GM21367 (cell line): ENCODE results near the gene COLEC12.

Source experiments
- ATAC-seq: cut with Tn5 transposase; IDR thresholded peaks from one replicate; pipeline ENCODE4 v1.9.1; 2021; ENCODE audit not compliant: unreplicated experiment

Gene COLEC12

DNA sequence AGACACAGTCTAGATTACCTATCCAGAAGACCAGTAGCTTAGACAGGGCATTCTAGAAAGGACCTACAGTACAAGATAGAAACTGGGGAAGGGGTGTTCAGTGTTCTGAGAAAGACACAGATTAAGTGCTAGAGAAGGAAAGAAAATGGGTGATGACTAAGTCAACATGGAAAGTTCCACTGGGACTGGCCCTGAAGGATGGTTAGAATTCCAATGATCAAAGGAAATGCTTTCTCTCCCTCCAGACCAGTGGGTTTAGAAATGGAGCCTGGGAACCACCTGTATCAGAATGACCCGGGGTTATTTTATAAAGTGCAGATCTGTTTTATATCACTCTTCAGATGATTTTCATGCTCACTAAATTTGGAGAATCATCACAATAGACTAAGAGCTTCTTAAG is 5.8 kb upstream of the COLEC12 start:
- ATAC-seq: no peak

DNA sequence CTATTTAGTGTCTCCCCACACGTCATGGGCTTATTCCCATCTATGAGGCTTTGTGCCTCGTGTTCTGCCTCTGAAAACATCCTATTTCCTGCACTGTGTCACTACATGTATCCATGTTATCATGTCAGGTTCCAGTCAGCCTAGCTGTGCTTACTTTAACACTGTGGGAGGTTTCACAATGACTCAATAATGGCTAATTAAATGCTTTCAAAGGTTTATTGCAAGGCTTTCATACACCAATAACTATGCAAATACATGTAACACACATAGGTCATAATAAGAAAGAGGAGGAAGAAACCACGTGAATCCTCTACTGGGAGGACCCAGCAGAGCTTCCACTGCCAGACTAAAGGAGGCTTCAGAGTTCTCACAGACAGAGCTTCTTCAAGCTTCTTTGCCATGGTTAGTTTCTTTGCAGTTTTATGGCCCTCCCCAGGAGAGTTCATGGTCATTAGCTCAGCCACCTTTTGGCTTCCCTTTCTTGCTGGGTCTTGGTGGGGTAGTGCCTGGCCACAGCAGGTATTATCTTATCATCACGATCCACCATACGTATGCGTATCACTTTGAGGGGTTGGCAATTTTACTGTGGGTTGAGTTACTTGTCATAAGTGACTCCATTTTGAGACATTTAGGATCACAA is 5.1 kb upstream of the COLEC12 start:
- ATAC-seq: peak; percentile 90

DNA sequence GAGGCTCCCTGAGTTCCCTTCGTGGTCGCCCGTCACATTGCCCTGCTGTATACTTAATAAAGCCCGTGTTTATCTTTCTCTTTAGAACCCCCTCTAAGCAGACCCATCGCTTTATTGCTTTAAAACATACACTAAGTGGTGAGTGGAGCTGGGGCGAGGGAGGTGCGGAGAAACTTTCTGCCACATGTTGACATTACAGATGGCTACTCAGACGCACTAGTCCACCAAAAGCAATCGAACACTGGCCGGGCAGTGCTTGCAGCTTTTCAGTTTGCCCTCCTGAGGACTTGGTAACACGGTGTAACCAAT is 859 bp upstream of the COLEC12 start:
- no peak for ATAC-seq

DNA sequence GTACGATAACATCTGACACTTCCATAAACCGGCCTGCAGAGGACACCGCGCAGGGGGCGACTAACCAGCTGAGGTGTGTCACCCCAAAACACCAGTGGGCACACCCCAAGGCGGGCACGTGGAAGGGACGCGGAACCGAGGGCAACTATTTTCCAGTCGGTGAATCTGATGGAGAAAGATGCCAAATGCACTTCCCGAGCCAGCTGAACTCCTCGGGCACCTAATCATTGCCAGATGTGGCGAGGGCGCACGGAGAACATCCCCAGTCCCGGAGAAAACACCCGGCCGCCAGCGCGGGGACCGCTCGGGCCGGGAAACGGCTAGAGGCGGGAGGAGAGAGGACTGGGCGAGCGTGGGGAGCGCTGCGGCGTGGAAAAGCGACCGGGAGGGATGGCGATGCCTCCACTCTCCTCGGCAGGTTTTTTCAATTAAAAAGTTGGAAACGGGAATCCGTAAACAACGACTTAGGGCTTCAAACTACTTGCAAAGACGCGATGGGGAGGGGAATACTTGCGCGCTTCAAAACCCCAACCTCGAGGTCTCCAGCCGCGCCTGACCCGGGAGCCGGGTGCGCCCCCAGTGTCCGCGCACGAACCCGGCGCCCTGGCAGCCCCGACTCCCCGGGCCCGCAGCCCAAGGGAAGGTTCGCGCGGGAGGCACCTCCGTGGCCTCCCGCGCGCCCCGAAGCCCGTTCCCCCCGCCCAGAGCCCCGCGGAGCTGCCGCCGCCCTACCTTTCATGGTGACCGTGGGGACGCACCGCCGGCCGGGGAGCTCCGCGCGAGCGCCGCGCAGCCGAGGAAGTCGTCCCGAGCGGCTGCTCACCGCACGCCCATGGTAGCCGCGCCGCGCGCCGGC is 497 bp downstream of the COLEC12 start:
- no peak for ATAC-seq

DNA sequence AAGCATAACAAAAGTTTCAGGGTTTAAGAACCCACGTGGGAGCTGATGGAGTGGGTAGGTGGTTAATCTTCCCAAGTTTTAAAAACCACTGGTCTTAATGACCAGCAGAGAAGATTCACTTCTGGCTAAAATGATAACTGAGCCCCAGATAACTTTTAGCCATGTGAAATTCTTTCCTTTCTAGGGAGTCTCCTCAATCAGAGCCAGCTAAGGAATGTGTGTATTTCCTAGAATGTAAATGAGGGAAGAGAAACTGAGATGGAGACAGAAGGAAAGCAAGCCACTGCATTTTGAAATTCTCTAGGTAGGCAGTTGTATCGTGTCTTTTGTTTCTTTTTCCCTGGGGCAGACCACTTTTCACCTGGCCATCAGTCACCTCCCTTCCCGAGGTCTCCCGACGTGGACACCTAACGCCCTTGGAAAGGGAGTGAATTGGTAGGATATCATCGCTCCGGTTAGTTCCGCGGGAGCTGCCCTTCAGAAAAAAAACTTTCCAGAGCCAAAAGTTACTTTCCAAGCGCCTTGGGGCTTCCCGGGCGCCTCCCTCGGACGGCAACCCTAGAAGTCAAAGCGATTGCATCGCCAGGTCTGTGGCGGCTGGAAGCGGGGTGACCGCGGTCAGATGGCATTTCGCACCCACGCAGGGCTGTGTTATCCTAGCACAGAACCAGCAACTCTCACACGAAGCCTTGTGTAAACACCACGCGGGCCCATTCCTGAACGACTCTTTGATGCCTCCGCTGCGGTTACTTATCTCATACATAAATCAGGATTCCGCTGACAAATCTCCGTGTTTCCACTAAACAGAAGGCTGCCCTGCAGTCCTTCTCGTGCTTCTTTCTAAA is 1.3 kb downstream of the COLEC12 start:
- no peak for ATAC-seq

DNA sequence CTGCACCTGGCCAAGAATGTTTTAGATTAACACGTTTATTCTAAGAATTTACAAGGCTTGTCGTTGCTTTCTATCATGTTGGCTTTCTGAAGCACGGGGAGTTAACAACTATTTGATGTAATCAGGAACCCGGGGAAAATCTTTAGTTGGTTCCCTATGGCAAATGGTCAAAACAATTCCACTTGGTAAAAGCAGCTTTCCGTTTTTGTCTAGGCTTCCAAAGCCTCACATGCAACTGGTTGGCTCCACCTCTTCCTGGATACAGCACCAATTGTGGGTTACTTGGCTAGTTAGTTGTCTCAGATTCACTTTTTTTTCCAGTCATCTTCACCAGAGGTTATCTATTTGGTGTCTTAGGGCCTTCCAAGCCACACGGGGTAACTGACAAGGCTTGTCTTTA is 2.8 kb downstream of the COLEC12 start:
- ATAC-seq: no peak

DNA sequence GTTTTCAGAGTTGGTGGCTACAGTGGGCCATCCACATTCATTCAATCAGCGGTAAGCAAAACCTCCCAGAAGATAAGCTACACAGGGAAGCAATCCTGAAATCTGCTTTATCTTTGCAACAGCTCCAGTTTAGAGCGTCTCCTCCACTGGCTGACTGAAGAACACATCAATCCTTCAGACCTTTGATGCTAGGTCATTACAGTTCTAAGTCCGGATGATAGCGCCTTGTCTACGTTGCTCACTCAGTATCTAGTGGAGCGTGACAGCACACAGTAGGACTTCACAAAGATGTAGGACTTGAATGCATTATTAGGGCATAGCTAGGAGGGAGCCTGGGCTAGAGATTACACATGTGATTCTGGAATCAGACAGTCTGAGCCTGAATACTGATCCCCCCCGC is 5.0 kb downstream of the COLEC12 start:
- no peak for ATAC-seq

DNA sequence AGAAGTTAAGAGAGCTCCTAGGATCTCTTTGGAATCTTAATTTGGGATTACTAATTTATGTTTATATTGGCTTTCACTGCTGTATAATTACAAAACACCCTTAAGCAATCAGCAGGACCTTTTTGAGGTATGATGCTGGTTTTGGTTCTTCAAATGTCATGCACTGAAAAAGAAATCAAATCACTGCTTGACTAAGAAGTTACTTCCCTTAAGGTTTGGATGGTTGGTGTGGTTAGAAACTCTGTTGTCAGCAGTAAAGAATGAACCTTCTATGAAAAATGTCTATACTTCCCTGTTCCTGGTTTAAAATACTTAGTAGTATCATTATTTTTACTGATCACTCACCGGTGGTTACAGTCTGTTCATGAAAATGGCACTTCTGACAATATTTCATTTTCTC is 5.5 kb downstream of the COLEC12 start:
- ATAC-seq: no peak

DNA sequence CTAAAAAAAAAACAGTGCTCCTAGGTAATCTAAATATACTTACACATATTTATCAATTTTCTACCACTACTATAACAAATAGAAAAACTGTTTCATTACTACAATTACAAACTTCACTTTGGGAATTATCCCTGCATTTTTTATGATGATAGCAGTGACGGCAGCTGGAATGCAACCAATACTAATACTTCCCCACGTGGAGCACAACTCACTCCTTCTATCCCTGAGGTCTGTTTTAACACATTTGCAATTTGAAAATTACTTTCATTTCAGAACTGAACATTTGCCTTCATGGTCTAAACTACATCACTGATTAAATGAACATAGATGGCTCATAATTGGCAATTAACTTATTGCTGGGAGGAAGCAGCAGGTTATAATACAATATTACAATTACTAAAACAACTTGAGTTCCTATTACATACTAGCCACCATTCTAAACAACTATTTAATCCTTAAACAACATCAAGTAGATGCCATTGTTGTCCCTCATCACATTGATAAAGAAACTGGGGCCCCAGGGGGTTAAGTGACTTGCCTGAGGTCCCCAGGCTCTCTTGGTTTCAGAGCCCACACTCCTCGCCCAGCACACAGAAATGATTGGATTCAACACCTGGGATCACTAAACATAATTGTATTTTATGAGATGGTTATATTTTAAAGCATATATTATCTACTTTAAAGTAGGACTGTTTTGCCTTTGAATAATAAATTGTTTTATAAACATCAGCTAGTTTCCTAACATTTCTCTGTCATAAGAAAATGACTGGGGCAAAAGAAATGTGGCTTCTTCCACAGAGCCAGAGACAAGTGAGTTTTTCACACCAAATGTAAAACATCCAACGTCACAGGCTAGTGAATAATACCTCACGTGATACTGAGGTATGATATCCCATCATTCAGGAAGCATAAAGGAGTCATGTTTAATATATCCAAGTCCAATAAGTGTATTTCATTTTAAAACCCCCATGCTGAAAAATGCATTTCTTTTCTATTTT is 6.2 kb downstream of the COLEC12 start:
- ATAC-seq: no peak

DNA sequence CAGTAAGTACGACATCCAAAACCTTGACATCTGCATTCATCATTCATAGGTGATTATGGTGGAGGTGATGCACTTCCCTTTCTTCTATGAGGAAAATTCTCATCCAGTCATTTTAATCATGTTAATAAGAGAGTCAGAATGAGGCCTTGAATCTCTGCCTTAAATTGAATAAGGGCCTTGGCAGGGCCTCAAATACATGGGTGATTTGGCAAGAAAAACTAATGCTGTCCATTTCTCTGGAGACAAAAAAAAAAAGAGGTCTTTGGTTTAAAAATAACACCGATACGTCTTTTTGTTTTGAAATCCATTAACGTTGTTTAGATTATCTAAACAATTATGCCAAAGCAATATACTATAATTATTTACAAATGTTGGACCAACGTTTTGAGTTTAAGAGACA is 8.1 kb downstream of the COLEC12 start:
- no peak for ATAC-seq

DNA sequence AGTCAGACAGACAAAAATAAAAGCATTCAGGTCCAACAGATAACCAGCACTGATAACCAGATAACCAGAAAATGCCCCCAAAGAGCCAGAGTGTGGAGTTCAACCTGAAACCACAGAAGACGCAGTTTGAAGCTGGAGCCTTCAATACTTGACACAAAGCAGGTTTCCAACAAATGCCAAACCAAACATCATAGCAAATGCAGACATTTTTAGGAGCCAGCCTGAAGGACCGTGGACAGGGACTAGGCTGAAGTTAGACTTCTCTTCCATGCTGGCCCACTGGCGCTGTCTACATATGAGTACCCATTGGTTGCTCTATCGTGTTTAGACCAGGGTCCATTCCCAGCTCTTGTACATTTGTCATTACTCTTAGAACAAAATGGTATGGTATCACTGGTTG is 9.9 kb downstream of the COLEC12 start:
- ATAC-seq: no peak

DNA sequence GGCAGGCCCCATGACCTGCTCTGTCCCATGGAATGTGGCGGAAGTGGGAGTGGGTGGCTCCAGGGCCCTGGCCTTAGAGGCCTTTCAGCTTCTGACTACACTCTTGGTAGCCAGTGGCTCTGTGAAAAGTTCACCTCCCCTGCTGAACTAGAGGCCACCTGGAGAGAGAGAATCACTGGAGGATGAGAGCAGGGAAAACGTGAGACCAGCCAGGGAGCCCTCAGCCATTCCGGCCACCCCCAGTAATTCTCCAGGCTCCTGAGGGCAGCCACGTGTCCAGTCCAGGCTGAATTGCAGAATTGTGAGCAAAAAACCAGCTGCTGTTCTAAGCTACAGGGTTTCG is 10.5 kb downstream of the COLEC12 start:
- ATAC-seq: no peak

DNA sequence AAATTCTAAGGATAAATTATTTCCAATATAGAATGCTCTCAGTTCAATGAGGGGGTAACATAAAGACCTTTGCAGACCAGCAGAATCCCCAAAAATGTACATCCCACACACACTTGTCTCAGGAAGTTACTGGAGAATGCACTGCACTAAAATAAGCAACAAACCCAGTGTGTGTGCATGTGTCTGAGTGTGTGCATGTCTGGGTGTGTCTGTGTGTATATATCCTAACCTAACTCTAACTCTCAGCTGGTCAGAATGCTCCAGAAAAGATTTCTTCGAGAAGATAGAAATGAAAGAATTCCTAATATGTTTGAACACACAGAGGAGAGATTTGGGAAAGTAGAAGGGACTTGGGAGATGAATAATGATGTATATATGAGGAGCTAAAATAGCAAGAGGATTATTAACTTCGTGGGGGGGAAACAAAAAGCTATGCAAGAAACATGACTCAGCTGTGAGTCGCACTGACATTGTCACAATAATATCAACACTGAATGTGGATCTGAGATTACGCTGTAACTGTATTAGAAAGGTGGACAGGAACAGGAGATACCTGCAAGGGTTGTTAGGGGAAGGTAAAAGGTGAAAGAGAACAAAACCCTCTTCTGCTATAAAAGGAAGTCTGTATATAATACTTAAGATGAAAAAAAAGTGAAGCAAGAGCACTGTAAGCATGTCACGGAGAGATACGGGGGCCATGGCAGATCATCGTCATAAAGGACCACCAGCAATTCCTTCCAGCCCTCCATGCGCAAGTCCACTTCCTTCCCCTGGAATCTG is 11.1 kb downstream of the COLEC12 start:
- ATAC-seq: no peak

DNA sequence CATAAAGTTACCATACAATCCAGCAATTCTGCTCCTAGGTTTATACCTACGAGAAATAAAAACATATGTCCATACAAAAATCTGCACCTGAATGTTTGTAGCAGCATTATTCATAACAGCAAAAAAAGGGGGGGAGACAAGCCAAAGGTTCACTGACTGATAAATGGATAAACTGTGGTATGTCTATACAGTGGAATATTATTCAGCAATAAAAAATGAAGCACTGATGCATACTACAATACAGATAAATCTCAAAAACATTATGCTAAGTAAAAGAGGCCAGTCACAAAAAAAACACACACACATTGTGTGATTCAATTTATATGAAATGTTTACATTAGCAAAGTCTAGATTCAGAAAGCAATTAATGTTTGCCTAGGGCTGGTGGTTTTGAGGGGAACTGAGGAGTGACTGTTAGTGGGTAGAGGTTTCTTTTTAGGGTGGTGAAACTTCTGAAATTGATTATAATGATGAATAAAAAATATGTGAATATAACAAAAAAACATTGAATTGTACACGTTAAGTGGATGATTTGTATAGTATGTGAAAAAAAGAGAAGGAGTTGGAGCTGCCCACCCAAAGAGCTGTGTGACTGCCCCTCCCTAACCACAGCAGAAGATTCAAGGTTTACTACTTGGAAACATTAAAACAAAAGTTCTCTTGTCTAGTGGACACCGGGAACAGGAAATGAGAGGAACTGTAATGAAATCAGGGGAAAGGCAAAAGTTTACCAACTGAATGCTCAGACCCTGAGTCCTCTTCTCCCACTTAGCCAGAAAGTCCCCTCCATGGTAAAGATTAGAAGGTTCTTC is 13.4 kb downstream of the COLEC12 start:
- ATAC-seq: no peak

DNA sequence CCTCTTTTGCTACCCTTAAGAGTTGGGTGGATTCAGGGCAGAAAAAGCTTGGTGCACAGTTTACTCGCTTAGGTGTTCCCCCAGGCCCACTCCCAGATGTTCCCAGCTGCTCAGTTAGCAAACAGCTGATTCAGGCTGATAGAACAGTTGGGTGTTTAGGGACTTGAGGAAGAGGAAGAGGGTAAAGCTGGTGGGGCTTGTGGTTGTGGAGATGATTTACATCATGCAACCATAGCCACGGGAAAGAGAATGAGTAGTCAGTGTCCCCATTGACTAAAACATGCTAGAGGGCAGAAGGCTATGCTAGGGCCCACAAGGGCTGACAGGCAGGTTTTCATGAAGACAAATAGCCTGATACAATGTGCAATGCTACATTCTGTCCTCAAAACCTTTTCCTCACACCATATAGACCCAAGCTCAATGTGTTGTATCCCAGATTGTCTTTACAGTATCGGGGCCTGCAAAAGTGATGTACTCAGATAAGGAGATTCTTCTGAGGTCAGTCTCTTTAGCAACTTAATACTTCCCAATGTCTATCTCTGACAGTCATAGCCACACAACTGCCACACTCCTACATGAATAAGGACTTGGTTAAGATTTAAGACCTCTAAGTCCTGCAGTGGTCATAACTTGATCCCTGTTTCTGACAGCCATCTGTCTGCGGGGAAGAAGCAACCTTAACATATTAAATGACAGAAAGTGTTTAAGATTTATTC is 15.6 kb downstream of the COLEC12 start:
- ATAC-seq: no peak

DNA sequence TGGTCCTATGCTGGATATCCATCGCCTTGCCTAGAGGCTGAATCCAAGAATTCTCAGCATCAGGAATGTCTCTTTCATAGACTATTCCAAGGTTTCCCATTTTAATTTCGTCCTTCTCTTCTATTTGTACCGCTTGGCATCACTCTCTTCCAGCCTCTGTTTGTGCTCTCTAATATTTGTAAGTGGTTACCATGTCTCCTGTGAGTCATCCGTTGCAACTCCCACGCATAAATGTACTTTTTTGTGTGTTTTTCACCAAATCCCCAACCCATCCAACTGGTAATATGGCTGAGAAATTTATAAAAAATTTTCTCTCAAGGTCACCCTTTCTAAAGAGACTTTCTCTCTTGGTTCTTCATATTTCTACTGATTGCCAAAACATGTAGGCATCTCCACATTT is 21.8 kb downstream of the COLEC12 start:
- ATAC-seq: no peak

DNA sequence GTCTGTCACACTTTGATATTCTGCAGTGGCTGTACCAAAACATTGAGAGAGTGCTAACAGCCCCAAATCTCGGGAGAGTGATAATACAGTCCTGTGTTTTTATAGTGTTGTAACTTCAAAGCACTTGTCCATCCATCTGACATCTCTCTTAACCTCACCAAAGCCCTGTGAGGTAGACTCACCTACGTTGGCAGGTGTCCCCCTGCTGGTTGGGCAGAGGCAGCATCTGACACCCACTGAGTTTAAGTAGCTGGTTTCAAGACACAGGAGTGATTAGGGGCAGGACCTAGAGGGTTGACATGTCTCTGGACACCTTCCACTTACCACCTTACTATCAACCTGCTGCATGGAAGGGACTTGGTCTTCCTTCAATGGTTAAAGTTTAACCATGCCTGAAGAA is 22.9 kb downstream of the COLEC12 start:
- no peak for ATAC-seq

DNA sequence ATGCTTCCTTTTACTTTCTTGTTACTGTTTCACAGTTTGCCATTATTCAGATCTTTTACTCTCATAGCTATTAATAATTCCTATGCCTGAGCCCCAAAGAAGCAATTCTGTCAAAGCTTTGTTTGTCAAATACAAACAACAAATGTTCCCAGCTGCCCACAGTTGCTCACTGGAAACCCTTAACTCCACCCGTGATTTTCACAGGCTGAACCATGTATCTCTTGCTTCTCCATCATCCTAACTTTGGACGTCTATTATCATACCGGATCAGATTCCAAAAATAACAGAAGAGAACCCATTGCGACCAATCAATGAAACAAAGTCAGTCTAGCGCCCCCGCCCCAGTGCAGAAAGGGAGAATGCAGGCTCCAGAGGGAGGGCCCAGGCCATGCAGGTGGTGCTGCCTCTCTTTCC is 24.2 kb downstream of the COLEC12 start:
- no peak for ATAC-seq
